ENCODE results near the gene ZNF133.

ZNF133 gene

DNA sequence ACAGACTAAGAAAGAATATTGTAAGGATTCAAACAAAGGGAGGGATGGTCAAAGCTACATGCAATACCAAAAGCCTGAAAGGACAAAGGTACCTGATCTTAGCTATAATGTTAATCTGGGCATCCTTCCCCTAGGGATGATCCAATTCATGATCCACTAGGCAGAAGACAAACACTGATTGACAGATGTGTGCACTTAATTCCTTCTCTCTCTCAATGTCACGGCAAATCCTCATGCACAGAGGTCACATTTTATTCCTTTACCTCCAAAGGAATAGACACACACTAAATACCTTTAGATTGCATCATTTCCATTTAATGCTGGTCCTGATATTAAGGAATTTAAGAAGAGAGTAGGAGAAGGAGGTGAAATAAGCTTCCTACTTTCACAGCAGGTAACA, 73.4 kb downstream of the ZNF133 start:
- no peak for DNase-seq (ENCODE audit: low spot score)

- DNase-seq (ENCODE audit: low spot score), result no peak
These were observed 74.6 kb downstream of the ZNF133 start for GRCh38 chr20:18362916-18363315.

- no peak for DNase-seq (ENCODE audit: low spot score)
These were observed 75.4 kb downstream of the ZNF133 start for GRCh38 chr20:18363708-18364107.

DNA sequence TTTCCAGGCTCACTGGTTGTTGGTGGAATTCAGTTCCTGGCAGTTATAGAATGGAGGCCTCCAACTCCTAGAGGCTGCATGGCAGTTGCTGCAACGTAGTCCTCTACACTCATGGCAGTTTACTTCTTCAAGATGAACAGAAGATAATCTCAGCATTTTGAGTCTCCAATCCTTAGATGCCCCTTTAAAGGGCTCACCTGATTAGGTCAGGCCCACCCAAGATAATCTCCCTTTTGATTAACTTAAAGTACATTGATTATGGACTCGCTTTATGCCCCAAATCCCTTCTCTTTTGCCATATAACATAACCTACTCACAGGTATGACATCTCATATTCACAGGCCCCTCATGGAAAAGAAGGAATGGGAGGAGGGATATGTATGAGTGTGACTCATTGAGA, 76.4 kb downstream of the ZNF133 start:
- DNase-seq (ENCODE audit: low spot score), result no peak
